Thyroid gland (tissue), 4 donors: ENCODE results near the gene TSPAN6. TPM values are rescaled to one million over a fixed set of nuclear protein-coding genes. Genes with fewer than 3 reads are reported as not detected.

ENCODE experiments used
- DNase-seq, 2 donors: peaks; one replicate each; pipeline ENCODE4 v3.0.0-alpha.2; 2019
- H3K27ac ChIP-seq, 3 donors: fragments of 200-600 bp; sonication (generic); 1 replicate in 2 of 3; 2 replicates in 1 of 3; pipeline ENCODE4 v1.5.1; 2016 to 2019; ENCODE audit warnings: mild to moderate bottlenecking in 1 of 3, moderate library complexity in 1 of 3
- H3K27me3 ChIP-seq: fragments of 200-600 bp; sonication (generic); one replicate; pipeline ENCODE4 v1.5.1; 2019
- H3K36me3 ChIP-seq, 2 donors: fragments of 200-600 bp; sonication (generic); one replicate each; pipeline ENCODE4 v1.5.1; 2016 to 2019
- H3K4me1 ChIP-seq, 2 donors: fragments of 200-600 bp; sonication (generic); one replicate each; pipeline ENCODE4 v1.5.1; 2017 to 2019
- H3K4me3 ChIP-seq, 3 donors: fragments of 200-600 bp; sonication (generic); replicated peaks in 1 of 3; 1 replicate in 2 of 3; 2 replicates in 1 of 3; pipeline ENCODE4 v1.5.1; 2016; ENCODE audit warnings: mild to moderate bottlenecking in 1 of 3
- H3K9me3 ChIP-seq: fragments of 200-600 bp; sonication (generic); one replicate; pipeline ENCODE4 v1.5.1; 2017
- POLR2A ChIP-seq, 2 donors: fragments of 450-650 bp; IDR thresholded peaks; one replicate each; pipeline ENCODE4 v1.6.1; 2017; ENCODE audit warnings: antibody characterized with exemption in 2 of 2, mild to moderate bottlenecking in 2 of 2, moderate library complexity in 1 of 2
- WGBS, 2 donors: methylation state at CpG; one replicate each; pipeline ENCODE4 v1.1.5; 2017; 5-methylcytosine and 5-hydroxymethylcytosine counted together
- intact Hi-C: fragments of 100-400 bp; cut with DNase I; formaldehyde crosslinking; loops from one replicate; pipeline ENCODE4 v1.15.1; 2023
- total RNA-seq, 4 donors: library from RNA; depleted of rRNA; stranded (reverse); fragments of >200 nt; gene quantifications; one replicate each; pipeline ENCODE4 v1.2.3, GENCODE V29; 2016
- TF ChIP-seq, protein P1 (sequence below), 6 experiments: fragments of 200-600 bp in 3 of 6; fragments of 450-650 bp in 3 of 6; sonication (generic) in 3 of 6; IDR thresholded peaks; one replicate each; pipeline ENCODE4 v1.5.1; 2016 to 2019; ENCODE audit warnings: antibody characterized with exemption in 6 of 6, mild to moderate bottlenecking in 2 of 6, inconsistent platforms in 1 of 6, moderate library complexity in 1 of 6

TSPAN6 gene
- total RNA-seq, 4 donors from 2014 or later, result 33.5 to 45.9 (median 35.2) TPM

DNA sequence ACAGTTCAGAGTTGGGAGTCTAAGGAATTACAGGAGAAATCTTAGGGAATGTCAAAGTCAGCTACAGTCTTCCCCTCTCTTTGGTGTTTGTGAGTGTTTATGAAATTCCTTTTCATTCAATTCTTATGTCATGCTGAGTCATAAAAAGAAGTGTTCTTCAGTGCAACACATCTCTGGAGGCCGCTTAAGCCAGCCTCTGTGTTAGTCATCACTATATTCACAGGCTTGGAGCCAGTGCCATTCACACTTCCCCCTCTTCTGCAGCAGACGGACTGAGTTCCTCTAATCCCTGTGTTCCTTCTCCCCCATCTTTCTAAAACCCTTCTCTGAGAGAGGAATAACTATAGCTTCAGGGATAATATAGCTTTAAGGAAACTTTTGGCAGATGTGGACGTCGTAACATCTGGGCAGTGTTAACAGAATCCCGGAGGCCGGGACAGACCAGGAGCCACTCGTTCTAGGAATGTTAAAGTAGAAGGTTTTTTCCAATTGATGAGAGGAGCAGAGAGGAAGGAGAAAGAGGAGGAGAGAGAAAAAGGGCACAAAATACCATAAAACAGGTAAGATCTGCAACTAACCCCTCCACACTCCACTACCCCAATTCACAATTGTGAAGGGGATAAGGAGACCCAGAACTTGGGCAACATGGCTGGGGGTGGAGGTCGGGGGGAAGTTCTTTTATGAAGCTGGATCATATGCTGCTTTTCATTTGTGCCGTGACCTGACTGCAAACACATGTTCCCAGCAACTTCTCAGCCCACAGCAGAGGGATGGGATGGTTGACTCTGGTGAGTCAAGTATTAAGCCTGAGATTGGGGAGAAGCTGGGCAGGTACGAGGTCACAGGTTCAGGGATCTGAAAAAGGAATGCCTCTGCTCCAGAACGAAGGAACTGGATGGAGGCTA is 7.6 kb upstream of the TSPAN6 start, which contains the start of gene SRPX2:
SRPX2 (plus strand) TSS at position 244 of the 905 bp plus-strand sequence. CDS start 2,124 bp downstream, outside the sequence.
- peak within 1 kb of the TSS in 2 of 3 donors; percentile 28 to 30 for H3K27ac ChIP-seq
- DNase-seq, result no peak
- H3K36me3 ChIP-seq, result no peaks in the 10 kb centered on the region
- H3K9me3 ChIP-seq, result no peaks in the 10 kb centered on the region
- intact Hi-C loops, result no loop called here
- 66 to 69% methylated on average over 11 of the region's 11 CpGs for WGBS, 2 donors
- no peak within 1 kb of the TSS for H3K4me3 ChIP-seq
- H3K27me3 ChIP-seq, result no peaks in the 10 kb centered on the region
- no peaks in the 10 kb centered on the region for H3K4me1 ChIP-seq
- no peak for TF ChIP-seq POLR2A (IDR thresholded peaks at IDR 0.05)
- TF ChIP-seq, protein P1, sequence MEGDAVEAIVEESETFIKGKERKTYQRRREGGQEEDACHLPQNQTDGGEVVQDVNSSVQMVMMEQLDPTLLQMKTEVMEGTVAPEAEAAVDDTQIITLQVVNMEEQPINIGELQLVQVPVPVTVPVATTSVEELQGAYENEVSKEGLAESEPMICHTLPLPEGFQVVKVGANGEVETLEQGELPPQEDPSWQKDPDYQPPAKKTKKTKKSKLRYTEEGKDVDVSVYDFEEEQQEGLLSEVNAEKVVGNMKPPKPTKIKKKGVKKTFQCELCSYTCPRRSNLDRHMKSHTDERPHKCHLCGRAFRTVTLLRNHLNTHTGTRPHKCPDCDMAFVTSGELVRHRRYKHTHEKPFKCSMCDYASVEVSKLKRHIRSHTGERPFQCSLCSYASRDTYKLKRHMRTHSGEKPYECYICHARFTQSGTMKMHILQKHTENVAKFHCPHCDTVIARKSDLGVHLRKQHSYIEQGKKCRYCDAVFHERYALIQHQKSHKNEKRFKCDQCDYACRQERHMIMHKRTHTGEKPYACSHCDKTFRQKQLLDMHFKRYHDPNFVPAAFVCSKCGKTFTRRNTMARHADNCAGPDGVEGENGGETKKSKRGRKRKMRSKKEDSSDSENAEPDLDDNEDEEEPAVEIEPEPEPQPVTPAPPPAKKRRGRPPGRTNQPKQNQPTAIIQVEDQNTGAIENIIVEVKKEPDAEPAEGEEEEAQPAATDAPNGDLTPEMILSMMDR (IDR thresholded peaks at IDR 0.05), result no peak

DNA sequence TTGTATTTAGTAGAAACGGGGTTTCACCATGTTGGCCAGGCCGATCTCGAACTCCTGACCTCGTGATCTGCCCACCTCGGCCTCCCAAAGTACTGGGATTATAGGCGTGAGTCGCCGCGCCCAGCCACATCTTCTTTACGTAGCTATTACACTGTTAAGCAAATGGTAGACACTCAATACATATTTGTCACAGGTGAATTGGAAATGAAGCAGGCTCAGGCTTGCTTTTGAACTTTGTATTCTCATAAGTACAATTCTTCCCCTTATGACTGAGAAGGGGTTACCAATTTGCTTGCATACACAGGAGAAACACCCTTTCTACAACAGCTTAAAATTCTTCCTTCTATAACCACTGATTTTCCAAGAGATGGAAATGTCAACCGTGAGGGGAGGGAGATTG is 6.6 kb upstream of the TSPAN6 start:
- no peak overlapping the region for H3K27ac ChIP-seq
- no peaks in the 10 kb centered on the region for H3K36me3 ChIP-seq
- TF ChIP-seq POLR2A (IDR thresholded peaks at IDR 0.05), result no peak
- TF ChIP-seq, protein P1 (IDR thresholded peaks at IDR 0.05), result no peak
- 95 to 97% methylated on average over 11 of the region's 11 CpGs for WGBS, 2 donors
- no peaks in the 10 kb centered on the region for H3K9me3 ChIP-seq
- intact Hi-C loops, result no loop called here
- H3K27me3 ChIP-seq, result no peaks in the 10 kb centered on the region
- DNase-seq, result no peak
- H3K4me1 ChIP-seq, result no peaks in the 10 kb centered on the region
- no peak overlapping the region for H3K4me3 ChIP-seq

DNA sequence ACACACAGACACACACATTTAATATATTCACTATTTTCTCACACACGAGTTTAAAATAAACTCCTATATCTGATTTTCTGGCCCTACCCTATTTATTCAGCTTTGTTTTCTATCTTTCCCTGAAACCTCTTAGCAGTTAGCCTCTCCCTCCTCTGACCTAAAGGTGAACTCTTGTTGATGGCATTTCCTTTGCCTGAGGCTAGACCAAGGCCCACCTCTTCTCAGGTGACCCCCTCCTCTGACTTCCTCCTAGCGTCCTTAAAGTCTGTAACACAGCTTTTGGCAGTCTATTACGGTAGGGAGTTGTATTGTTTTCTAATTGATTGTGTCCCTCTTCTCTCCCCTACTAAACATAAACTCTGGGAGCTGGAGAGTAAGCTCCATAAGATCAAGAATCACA is 5.7 kb upstream of the TSPAN6 start:
- WGBS, 2 donors, result 48 to 56% methylated on average over 3 of the region's 3 CpGs
- DNase-seq, result no peak
- Histone ChIP-seq H3K4me1 (no peaks in the 10 kb centered on the region), H3K27ac (no peak overlapping the region), H3K4me3 (no peak overlapping the region), H3K36me3 (no peaks in the 10 kb centered on the region), H3K9me3 (no peaks in the 10 kb centered on the region), H3K27me3 (no peaks in the 10 kb centered on the region)
- no peak for TF ChIP-seq POLR2A (IDR thresholded peaks at IDR 0.05)
- TF ChIP-seq, protein P1 (IDR thresholded peaks at IDR 0.05), result no peak
- intact Hi-C loops, result no loop called here

DNA sequence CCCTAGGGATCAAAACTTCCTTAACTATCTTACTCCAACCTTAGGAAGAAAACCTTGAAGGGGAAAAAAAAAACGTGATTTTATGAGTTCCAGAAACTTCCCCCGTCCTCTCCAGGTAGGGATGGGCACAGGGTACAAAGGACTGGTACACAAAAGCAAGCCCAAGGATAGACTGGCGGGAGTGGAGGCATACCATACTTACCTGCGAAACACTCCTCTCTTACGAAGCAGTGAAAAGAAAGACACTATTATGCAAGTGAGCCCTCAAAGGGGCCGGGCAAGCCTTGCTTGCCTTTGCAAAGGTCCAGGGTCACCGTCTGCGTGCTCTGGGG is 651 bp downstream of the TSPAN6 start:
- H3K27me3 ChIP-seq, result no peaks in the 10 kb centered on the region
- peak overlapping the region; percentile 1 to 66 (median 66) for H3K27ac ChIP-seq
- H3K4me3 ChIP-seq, result peak overlapping the region in 2 of 3 donors; percentile 38 to 51
- intact Hi-C loops, result no loop called here
- peak; percentile 1 to 2 for DNase-seq
- H3K4me1 ChIP-seq, result no peaks in the 10 kb centered on the region
- no peaks in the 10 kb centered on the region for H3K9me3 ChIP-seq
- no peak for TF ChIP-seq POLR2A (IDR thresholded peaks at IDR 0.05)
- TF ChIP-seq, protein P1 (IDR thresholded peaks at IDR 0.05), result no peak
- peaks cover 0 to 2% of the 10 kb centered on the region in 2 donors for H3K36me3 ChIP-seq
- WGBS, 2 donors, result 7 to 26% methylated on average over 5 of the region's 8 CpGs

DNA sequence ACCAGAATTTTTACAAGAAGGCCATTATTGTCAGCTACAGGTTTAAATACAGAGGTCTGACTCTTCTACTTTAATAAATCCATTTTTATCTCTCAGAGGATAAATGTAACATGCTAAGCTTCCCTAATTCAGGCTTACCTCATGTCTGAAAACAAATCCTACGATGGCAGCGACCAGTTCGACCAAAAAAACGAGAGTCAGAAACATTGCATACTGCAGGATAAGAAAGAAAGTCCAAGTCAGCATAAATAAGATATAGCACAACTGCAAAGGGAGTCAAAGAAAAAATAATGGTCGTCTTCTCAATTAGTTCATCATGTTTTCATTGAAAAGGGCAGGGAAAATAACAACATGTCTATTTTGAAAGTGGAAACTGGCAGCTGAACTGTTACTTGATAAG is 1.6 kb downstream of the TSPAN6 start:
- TF ChIP-seq, protein P1 (IDR thresholded peaks at IDR 0.05), result no peak
- TF ChIP-seq POLR2A (IDR thresholded peaks at IDR 0.05), result no peak
- Histone ChIP-seq H3K4me3 (no peak overlapping the region), H3K27me3 (no peaks in the 10 kb centered on the region), H3K9me3 (no peaks in the 10 kb centered on the region), H3K36me3 (peaks cover 0 to 6% of the 10 kb centered on the region in 2 donors), H3K4me1 (no peaks in the 10 kb centered on the region), H3K27ac (no peak overlapping the region)
- intact Hi-C loops, result no loop called here
- DNase-seq, result no peak
- WGBS, 2 donors, result 69 to 78% methylated on average over 5 of the region's 5 CpGs
